ENCODE measurements around the gene PHIP.
A peak's percentile ranks its signal among the peaks of the same experiment; 100 is the strongest.

Gene PHIP

DNA sequence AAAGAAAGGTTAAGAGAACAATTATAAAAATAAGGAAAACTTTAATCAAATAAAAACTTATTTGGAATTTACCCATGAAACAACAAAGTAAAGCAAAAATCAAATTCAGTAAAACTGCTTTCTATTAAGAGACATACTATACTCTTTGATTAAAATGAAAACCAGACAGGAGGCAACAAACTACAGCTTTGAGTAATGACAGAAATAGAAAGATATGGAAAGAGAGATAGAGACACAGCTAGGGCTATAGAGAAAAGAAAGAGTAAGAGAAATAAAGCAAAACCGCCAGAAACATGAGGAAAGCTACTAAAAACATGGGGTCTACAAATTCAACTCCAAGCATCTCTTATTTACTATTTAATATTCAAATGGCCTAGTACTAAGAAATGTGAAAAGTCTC is 67.6 kb downstream of the PHIP start:
- DNase-seq (ENCODE audit: insufficient read length, low spot score) (no peak), FAIRE-seq (no peak)
- no peak for TF ChIP-seq POLR2A (IDR thresholded peaks at IDR 0.05; ENCODE audit: low read depth, low read length)

DNA sequence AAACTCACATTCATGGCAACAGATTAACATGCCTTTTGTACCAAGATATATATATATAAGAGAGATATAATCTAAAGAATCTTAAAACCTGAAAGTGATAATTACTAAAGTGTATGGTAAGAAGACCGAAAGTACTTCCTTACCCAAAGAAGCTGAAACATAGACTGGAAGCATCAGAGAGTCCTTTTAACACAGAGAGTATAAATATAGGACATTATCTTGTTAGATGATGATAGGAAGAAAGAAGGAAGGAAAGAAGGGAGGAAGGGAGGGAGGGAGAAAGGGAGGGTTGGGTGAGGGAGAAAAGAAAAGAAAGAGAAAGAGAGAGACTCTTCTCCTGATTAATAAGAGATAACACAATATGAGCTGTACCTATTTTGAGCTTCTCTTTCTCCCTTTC is 68.2 kb downstream of the PHIP start:
- TF ChIP-seq POLR2A (IDR thresholded peaks at IDR 0.05; ENCODE audit: low read depth, low read length), result no peak
- no peak for DNase-seq (ENCODE audit: insufficient read length, low spot score)
- no peak for FAIRE-seq

DNA sequence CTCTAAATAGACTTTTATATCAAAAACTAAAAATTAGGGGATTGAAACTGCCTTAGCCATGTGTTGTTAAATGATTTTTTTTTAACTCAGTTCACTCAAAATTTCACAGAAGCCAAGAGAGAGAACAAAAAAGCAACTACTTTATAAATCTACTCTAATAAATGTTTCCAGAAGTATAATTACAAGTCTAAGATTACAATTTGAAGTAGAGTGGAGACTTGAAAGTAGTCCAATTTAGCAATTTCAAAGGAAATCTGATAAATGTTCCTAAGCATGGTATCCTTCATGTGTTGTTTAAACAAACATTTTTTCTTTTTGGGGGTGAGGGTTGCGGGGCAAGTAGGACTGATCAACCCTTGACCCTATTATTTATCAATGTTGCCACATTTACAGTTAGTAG is 72.6 kb downstream of the PHIP start:
- no peak for TF ChIP-seq POLR2A (IDR thresholded peaks at IDR 0.05; ENCODE audit: low read depth, low read length)
- no peak for FAIRE-seq
- DNase-seq (ENCODE audit: insufficient read length, low spot score), result no peak

DNA sequence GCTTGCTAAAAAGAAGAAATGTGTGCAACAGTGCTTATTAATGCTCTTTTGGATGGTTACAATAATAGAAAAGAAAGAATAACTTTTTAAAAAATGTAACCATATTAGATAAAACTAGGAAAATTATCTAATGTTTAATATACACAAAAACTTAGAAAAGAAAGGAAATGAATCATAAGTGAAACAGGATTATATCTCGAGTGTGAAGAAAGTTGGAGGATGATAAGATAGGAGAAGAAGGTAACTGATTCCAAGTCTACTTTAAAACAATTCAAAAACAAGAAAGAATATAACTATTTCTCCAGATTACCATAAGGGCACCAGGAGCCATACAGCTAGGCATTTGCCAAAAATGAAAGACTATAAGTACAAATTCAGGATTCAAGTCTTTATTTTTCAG is 73.0 kb downstream of the PHIP start:
- DNase-seq (ENCODE audit: insufficient read length, low spot score) (no peak), FAIRE-seq (no peak)
- TF ChIP-seq POLR2A (IDR thresholded peaks at IDR 0.05; ENCODE audit: low read depth, low read length), result no peak

DNA sequence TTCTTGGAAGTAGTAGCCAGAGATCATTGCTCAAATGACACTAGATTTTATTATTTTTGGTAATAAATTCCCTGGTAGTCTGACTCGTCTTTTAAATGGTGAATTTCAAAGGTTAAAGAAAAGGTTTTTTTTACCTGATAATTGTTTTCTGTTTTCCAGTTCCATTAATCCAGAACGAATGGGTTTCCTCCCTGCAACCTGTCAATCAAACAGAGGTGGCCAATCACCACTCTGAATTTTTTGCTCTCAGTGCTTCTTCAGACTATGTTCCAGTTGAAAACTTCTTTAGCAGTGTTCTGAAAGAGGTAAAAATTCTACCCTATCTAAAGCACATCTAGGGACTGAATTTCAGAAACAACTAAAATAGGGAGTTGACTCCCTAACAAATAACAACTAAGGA is 73.8 kb downstream of the PHIP start:
- no peak for TF ChIP-seq POLR2A (IDR thresholded peaks at IDR 0.05; ENCODE audit: low read depth, low read length)
- FAIRE-seq (peak; percentile 33), DNase-seq (ENCODE audit: insufficient read length, low spot score) (no peak)

DNA sequence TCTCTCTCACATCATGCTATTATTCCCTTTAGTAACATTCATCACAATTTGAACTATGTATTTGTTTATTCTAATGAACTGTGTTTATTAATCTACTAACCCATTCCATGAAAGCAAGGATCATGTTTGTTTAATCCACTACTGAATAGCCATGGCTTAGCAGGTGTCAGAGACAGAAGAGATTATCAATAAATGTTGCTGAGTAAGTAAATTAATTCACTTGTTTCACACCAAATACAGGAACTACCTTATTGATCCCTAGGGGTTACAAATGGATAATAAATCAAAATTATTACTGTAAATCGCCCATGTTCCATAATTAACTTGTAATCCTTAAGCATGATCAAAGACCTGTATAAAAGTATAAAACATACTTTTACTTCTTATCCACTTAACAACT is 76.6 kb downstream of the PHIP start:
- DNase-seq (ENCODE audit: insufficient read length, low spot score) (no peak), FAIRE-seq (no peak)
- no peak for TF ChIP-seq POLR2A (IDR thresholded peaks at IDR 0.05; ENCODE audit: low read depth, low read length)

DNA sequence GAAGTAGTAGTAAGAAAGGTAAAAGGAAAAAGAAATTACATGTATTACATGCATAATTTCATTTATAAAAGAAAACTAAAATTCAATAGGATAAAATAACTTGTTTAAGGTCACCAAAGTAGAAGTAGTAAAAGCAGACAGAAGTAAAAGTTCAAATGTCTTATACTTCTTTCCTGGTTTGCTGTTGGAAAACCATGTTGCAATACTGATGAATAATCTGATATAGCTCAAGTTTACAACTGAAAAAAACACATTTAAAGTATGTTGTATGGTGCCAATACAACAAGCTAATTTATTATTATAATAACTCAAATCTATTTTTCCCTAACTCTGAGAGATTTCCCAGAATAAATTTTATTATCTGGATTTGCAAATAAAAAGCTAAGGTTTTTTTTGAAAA is 78.3 kb downstream of the PHIP start:
- DNase-seq (ENCODE audit: insufficient read length, low spot score), result no peak
- FAIRE-seq, result no peak
- no peak for TF ChIP-seq POLR2A (IDR thresholded peaks at IDR 0.05; ENCODE audit: low read depth, low read length)

DNA sequence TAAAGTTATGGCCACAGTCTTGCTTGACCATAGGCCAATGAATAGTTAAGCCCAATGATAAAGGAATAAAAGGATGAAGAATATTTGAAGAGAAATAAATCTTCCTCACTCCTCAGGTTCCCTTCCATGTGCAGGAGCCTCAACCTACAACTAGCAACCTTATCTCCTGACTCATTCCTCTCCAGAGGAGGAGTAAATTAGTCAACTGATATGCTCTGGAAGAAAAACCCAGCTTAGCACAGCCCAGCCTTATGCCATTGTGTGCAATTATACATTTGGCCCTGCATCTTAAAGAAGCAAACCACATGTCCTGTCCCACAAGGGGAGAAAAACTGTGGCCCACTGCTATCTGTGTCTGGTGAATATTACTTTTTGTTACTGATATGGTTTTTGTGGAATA is 82.1 kb downstream of the PHIP start:
- no peak for TF ChIP-seq POLR2A (IDR thresholded peaks at IDR 0.05; ENCODE audit: low read depth, low read length)
- no peak for FAIRE-seq
- no peak for DNase-seq (ENCODE audit: insufficient read length, low spot score)

DNA sequence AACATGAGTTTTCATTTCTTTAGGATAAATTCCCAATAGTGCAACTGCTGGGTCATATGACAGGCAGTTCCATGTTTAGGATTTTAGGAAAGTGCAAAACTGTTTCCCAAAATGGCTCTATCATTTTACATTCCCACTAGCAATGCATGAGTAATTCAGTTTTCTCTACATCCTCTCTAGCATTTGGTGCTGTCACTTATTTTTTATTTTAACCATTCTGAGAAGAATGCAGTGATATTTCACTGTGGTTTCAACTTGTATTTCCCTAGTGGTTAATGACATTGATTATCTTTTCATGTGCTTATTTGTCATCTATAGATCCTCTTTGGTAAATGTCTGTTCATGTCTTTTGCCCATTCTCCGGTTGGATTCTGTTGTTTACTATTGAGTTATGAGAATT is 82.7 kb downstream of the PHIP start:
- DNase-seq (ENCODE audit: insufficient read length, low spot score) (no peak), FAIRE-seq (no peak)
- TF ChIP-seq POLR2A (IDR thresholded peaks at IDR 0.05; ENCODE audit: low read depth, low read length), result no peak

DNA sequence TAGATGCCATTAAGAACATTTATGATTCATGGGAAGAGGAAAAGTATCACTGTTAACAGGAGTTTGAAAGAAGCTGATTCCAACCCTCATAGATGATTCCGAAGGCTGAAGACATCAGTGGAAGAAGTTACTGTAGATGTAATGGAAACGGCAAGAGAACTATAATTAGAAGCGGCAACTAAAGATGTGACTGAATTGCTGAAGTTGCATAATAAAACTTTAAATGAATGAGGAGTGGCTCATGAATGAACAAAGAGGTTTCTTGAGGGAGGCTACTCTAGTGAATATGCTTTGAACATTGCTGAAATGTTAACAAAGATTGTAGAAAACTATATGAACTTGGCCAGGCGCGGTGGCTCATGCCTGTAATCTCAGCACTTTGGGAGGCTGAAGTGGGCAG is 84.1 kb downstream of the PHIP start:
- DNase-seq (ENCODE audit: insufficient read length, low spot score), result no peak
- FAIRE-seq, result no peak
- TF ChIP-seq POLR2A (IDR thresholded peaks at IDR 0.05; ENCODE audit: low read depth, low read length), result no peak

DNA sequence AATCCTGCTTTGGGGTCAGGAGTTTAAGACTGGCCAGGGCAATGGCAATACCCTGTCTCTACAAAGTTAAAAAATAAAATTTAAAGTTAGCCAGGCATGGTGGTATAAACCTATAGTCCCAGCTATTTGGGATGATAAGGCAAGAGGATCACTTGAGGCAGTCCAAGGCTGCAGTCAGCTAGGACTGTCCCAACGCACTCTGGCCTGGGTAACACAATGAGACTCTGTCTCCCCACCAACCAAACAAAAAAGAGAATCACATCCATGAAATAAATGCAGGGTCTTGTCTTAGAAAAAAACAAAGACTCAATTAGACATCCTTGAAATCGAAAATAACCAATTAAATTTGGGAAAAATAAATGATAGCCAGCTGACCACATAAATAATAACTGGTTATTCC is 88.9 kb downstream of the PHIP start:
- no peak for FAIRE-seq
- no peak for TF ChIP-seq POLR2A (IDR thresholded peaks at IDR 0.05; ENCODE audit: low read depth, low read length)
- DNase-seq (ENCODE audit: insufficient read length, low spot score), result no peak

DNA sequence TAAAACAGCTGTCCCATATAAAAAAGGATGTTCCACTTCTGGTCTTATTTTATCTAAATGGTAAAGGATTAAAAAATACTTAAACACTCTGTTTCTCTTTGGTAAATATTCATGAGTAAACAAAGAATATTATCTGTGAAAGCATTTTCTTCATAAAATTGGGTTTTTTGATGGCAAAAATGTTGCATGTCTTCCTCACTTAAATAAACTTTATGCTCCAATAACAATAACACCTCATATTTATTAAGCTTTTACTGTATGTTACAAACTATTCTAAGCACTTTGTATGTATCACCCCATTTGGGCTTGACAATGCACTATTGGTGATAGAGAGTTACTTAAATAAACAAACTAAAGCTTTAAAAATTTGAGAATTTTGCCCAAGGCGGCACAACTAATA is 91.9 kb downstream of the PHIP start:
- DNase-seq (ENCODE audit: insufficient read length, low spot score) (no peak), FAIRE-seq (no peak)
- TF ChIP-seq POLR2A (IDR thresholded peaks at IDR 0.05; ENCODE audit: low read depth, low read length), result no peak

DNA sequence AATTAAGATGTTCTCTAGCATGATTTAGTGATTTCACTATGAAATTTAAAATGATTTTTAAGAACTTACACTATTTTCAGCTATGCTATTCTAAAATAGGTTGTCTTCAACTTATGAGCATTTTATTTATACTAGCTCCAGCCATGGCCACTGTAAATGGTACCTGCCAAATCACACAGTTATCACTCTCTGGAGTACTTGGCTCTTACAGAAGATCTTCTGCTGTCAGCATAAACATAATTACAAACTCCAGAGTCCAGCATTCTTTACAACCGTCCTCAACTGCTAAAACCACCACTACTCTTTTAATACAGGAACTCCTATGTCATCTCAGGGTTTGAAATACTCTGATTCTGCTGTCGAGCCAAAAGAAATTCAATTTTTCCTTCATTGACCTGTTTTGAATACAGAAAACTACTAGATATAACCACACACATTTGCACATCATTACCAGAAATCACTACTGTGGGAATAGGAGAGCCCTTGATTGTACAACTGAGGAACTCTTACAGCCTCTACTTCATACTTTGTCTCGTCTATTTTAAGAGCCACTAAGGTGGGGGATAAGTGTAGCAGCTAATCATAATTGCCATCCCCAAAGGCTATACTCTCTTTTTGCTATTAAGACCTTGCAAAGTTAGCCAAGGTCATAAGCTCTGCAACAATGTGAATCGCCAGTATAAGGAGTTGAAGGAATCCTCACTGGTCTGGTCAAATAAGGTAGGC is 93.7 kb downstream of the PHIP start:
- no peak for DNase-seq (ENCODE audit: insufficient read length, low spot score)

DNA sequence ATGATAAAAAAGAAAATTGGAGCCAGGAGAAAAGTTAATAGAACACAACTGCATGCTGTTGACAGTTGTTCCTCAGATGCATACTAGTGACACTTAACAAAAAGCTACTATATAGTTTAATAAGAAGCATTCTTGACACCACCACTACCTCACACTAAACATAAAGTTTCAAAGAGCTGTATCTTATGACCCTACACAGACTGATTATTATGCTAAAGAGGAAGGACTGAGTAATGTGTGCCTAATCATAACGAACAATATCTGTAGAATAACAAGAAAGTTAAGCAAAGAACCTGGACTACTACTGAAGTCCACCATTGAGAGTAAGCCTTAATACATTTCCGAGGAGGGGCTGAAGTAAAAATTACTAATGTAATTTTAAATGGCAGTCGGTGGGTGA is 110.9 kb downstream of the PHIP start:
- FAIRE-seq (no peak), DNase-seq (ENCODE audit: insufficient read length, low spot score) (no peak)
- no peak for TF ChIP-seq POLR2A (IDR thresholded peaks at IDR 0.05; ENCODE audit: low read depth, low read length)

More for the DNA sequence above, 93.7 kb downstream of the PHIP start:
- no peak for TF ChIP-seq POLR2A (IDR thresholded peaks at IDR 0.05; ENCODE audit: low read depth, low read length)
- FAIRE-seq, result no peak

DNA sequence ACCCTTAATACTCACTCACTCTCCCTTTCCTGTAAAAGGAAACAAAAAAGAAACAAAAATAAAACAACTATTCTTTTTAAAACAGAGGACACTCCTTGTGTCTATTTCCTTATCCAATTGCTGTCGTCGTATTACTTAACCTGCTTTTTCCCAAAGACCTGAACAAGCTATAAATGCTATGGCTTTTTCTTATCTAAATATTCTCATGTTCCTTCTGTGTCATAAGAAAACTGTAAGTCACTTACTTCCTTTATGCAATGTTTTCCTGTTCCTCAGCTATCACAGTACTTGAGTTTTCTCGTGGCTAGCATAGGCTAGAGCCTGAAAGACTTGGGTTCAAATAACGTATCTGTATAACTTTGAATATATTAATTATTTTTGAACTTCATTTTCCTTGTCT is 111.5 kb downstream of the PHIP start:
- FAIRE-seq (peak; percentile 6), DNase-seq (ENCODE audit: insufficient read length, low spot score) (no peak)
- TF ChIP-seq POLR2A (IDR thresholded peaks at IDR 0.05; ENCODE audit: low read depth, low read length), result no peak

DNA sequence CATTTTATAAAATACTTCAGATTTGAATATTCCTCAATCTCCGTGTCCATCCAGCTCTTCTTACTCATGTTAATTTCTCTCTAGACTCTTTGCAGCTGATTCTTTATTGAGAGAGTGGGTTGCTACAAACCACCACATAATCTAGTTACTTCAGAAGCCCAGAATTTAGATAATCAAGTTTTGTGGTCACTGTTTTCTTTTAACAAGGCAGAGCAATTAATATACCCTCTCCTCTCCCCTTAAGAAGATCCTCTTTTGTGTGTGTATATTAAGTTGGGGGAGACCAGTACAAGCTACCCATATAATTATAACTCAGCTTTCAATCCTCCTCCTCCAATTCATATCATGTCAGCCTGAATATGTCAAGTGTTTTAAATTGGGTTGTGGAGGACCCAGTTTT is 115.6 kb downstream of the PHIP start:
- DNase-seq (ENCODE audit: insufficient read length, low spot score), result no peak
- FAIRE-seq, result no peak
- TF ChIP-seq POLR2A (IDR thresholded peaks at IDR 0.05; ENCODE audit: low read depth, low read length), result no peak
